ENCODE measurements around the gene PRR20G. TPM values are rescaled to one million over a fixed set of nuclear protein-coding genes. Genes with fewer than 3 reads are reported as not detected.

Gene PRR20G
- total and polyA plus RNA-seq, 2 of the 4 experiments (the other 2 are of a cell fraction), result not detected

- Histone ChIP-seq H4K8ac (ENCODE audit: low read depth in 2 of 2, low read length in 2 of 2) (no peak overlapping the region), H2AK5ac (ENCODE audit: low read depth, low read length) (no peak overlapping the region), H3K14ac (replicated peaks; ENCODE audit: low read depth, low read length) (no peak overlapping the region), H2BK15ac (ENCODE audit: low read depth, low read length) (no peak overlapping the region), H3K18ac (ENCODE audit: low read depth, low read length) (no peak overlapping the region), H3K27me3 (ENCODE audit: control insufficient read depth, insufficient read depth, low read length) (peaks cover 11% of the 10 kb centered on the region), H3K4me3 (ENCODE audit: insufficient read depth, low read depth, low read length) (no peak overlapping the region), H4K5ac (ENCODE audit: low read depth, low read length) (no peak overlapping the region), H2BK5ac (ENCODE audit: low read depth, low read length, poor library complexity, severe bottlenecking) (no peak overlapping the region), H3K9ac (ENCODE audit: low read depth, low read length) (no peak overlapping the region), H2BK120ac (ENCODE audit: low read depth, low read length) (no peak overlapping the region), H2AFZ (replicated peaks; ENCODE audit: low read length, poor library complexity) (no peak overlapping the region), H3K4me1 (ENCODE audit: control insufficient read depth, insufficient read depth, low read length) (no peaks in the 10 kb centered on the region), H3K4ac (ENCODE audit: low read depth, low read length) (no peak overlapping the region), H3K9me3 (ENCODE audit: control insufficient read depth, insufficient read depth, low read length) (no peaks in the 10 kb centered on the region), H3K79me1 (ENCODE audit: low read depth in 1 of 2, low read length in 2 of 2) (no peaks in the 10 kb centered on the region), H3K36me3 (ENCODE audit: control insufficient read depth, insufficient read depth, low read length) (no peaks in the 10 kb centered on the region), H3K27ac (ENCODE audit: insufficient read depth, low read length) (no peak overlapping the region), H3K56ac (ENCODE audit: extremely low read depth, insufficient read depth, low read length) (no peak overlapping the region), H3K4me2 (ENCODE audit: low read depth, low read length) (no peak overlapping the region), H3K9me1 (ENCODE audit: insufficient read depth, low read length) (no peaks in the 10 kb centered on the region), H2BK20ac (ENCODE audit: low read depth, low read length) (no peak overlapping the region), H4K20me1 (ENCODE audit: insufficient read depth, low read length) (no peaks in the 10 kb centered on the region), H2AK9ac (replicated peaks; ENCODE audit: low read depth, low read length, poor library complexity) (no peak overlapping the region), H4K91ac (ENCODE audit: insufficient read depth, low read depth, low read length) (no peak overlapping the region), H3K23ac (ENCODE audit: low read depth, low read length) (no peak overlapping the region)
- intact Hi-C loops (cut with micrococcal nuclease) (no loop called here), dilution Hi-C loops (cut with HindIII; ENCODE audit: low sequenced_read_pairs, unreplicated experiment) (no loop called here), in situ Hi-C loops (cut with MboI; ENCODE audit: low sequenced_read_pairs) (no loop called here)
- DNase-seq (no peak), ATAC-seq (ENCODE audit: low read depth) (no peak)
- POLR2A ChIA-PET (ENCODE audit: unreplicated experiment), result no interaction called here
- TF ChIP-seq RAD21 (IDR thresholded peaks at IDR 0.05; ENCODE audit: low read length) (no peak), RFX5 (IDR thresholded peaks at IDR 0.05; ENCODE audit: low read depth, low read length) (no peak), BHLHE40 (IDR thresholded peaks at IDR 0.05; ENCODE audit: low read depth, low read length) (no peak), POLR2A (IDR thresholded peaks at IDR 0.05; ENCODE audit: low read depth, low read length) (no peak), ELK1 (IDR thresholded peaks at IDR 0.05; ENCODE audit: borderline replicate concordance, low read depth, low read length) (no peak), MAZ (IDR thresholded peaks at IDR 0.05; ENCODE audit: borderline replicate concordance, low read depth, low read length) (no peak), MXI1 (IDR thresholded peaks at IDR 0.05; ENCODE audit: borderline replicate concordance, low read depth, low read length) (no peak), RCOR1 (IDR thresholded peaks at IDR 0.05; ENCODE audit: insufficient replicate concordance, low read length) (no peak), CEBPB (IDR thresholded peaks at IDR 0.05; ENCODE audit: low read depth, low read length) (no peak), USF2 (IDR thresholded peaks at IDR 0.05; ENCODE audit: low read depth, low read length) (no peak), MAFK (IDR thresholded peaks at IDR 0.05; ENCODE audit: low read depth, low read length) (no peak), FOS (IDR thresholded peaks at IDR 0.05; ENCODE audit: low read depth, low read length) (no peak), SMC3 (IDR thresholded peaks at IDR 0.05; ENCODE audit: low read depth, low read length) (no peak), NFE2L2 (IDR thresholded peaks at IDR 0.05; ENCODE audit: low read depth, low read length) (no peak), CTCF (conservative IDR thresholded peaks at IDR 0.05; ENCODE audit: low read depth, low read length) (no peak), CHD1 (IDR thresholded peaks at IDR 0.05; ENCODE audit: low read depth, low read length) (no peak)
- BruUV-seq (replicated peaks), result no TSS peak
- CTCF ChIA-PET, result no interaction called here
- 100% methylated on average over 1 of the region's 3 CpGs; no CpG with 5 or more reads in 1 of the 2 experiments for WGBS, 2 experiments (ENCODE audit: extremely low coverage in 2 of 2, insufficient read length in 1 of 2)
Measured at GRCh38 chr3:127262533-127262932, 25.3 kb downstream of the PRR20G start.

Data from IMR-90 (cell line).